Measurements from ENCODE around the gene EIF6.
"Not testable (repeated sequence)": the region's sequence is repeated elsewhere in the genome, so short reads cannot be mapped to it uniquely, and the experiment has no call there.

The EIF6 gene

DNA sequence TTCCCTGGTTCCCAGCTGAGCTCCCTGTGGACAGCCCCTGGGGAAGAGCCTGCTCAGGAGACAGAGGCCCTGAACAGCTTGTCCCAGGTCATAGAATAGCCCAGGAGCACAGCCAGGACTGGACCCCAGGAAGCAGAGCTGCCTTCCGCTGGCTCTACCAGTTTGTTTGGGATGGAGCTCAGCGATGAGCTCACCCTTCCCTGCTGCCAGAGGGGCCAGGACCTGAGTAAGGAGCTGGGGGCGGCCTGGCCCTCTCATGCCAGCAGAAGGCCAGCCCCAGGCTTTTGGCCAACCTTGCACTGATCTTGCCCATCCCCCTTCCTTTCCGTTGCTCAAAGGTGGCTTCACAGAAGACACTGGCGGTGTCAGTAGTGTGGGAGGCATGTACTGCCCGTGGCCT lies 24.1 kb downstream of the EIF6 start:
- DNase-seq (ENCODE audit: low read depth, low spot score) = no peak

GRCh38 chr20:35257175-35257909 lies 27.2 kb downstream of the EIF6 start:
- no peak for DNase-seq (ENCODE audit: low read depth, low spot score)

- no peak for DNase-seq (ENCODE audit: low read depth, low spot score)
Measured at GRCh38 chr20:35254448-35254999, 30.0 kb downstream of the EIF6 start.

- no peak for DNase-seq (ENCODE audit: low read depth, low spot score)
Measured at GRCh38 chr20:35253010-35253409, 31.6 kb downstream of the EIF6 start.

- not testable (repeated sequence) for DNase-seq (ENCODE audit: low read depth, low spot score)
Measured at GRCh38 chr20:35252598-35252997, 32.0 kb downstream of the EIF6 start.

- no peak for DNase-seq (ENCODE audit: low read depth, low spot score)
Measured at GRCh38 chr20:35252037-35252461, 32.5 kb downstream of the EIF6 start.

GRCh38 chr20:35251613-35251940 lies 33.0 kb downstream of the EIF6 start:
- no peak for DNase-seq (ENCODE audit: low read depth, low spot score)

DNA sequence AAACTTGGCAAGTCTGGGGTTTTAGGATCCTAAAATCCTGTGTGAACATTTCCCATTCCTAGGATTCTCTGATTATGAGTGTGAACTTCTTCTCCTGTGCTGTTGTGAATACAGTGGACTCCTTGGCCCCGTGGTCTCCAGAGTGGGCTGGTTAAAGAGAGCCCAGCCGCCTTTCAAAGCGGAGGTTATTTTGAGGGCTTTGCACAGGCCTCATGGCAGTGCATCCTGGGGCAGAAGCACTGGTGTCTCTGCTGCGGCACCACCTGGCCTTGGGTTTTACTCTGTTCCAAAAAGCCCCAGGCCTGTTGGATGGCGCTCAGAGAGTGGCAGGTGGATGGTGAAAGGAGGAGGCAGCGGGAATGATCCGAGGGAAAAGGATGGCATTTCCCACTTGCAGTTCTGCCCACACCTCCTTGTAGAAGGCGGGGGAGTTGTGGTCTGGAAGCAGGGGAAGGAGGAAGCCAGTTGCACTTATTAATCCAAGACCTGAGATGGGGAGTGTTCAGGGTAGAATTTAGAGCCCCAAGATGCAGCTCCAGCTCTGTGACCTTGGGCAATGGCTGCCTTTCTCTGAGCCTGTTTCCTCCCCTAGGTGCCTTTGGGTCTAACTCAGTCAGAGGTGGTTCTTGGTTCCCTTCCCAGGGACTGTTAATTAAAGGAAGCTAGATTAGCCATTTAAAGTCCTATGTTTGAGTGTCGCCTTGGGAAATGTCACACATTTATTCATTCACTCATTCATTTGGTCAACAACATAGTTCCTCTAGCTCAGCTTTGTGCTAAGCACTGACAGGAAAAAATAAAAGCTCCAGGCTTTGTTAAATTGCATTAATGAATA lies 35.7 kb downstream of the EIF6 start:
- DNase-seq (ENCODE audit: low read depth, low spot score) = no peak

- no peak for DNase-seq (ENCODE audit: low read depth, low spot score)
Measured at GRCh38 chr20:35246723-35247122, 37.8 kb downstream of the EIF6 start.

GRCh38 chr20:35243986-35244385 lies 40.6 kb downstream of the EIF6 start:
- no peak for DNase-seq (ENCODE audit: low read depth, low spot score)

- DNase-seq (ENCODE audit: low read depth, low spot score) = no peak
Measured at GRCh38 chr20:35243317-35243716, 41.3 kb downstream of the EIF6 start.

- no peak for DNase-seq (ENCODE audit: low read depth, low spot score)
Measured at GRCh38 chr20:35240811-35241293, 43.7 kb downstream of the EIF6 start.

- DNase-seq (ENCODE audit: low read depth, low spot score) = no peak
Measured at GRCh38 chr20:35240083-35240810, 44.3 kb downstream of the EIF6 start.

DNA sequence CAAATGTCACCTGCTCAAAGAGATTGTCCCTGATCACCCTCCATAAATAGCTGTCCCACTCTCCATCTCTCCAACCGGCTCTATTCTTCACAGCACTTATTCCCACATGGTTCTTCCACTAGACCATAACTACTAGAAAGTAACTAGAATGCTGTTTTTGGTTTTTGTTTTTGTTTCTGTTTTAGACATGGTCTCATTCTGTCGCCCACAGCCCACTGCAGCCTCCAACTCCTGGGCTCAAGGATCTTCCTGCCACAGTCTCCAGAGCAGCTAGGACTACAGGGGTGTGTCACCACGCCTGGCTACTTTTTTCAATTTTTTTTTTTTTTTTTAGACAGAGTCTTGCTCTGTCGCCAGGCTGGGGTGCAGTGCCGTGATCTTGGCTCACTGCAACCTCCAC lies 45.8 kb downstream of the EIF6 start:
- DNase-seq (ENCODE audit: low read depth, low spot score) = no peak

DNA sequence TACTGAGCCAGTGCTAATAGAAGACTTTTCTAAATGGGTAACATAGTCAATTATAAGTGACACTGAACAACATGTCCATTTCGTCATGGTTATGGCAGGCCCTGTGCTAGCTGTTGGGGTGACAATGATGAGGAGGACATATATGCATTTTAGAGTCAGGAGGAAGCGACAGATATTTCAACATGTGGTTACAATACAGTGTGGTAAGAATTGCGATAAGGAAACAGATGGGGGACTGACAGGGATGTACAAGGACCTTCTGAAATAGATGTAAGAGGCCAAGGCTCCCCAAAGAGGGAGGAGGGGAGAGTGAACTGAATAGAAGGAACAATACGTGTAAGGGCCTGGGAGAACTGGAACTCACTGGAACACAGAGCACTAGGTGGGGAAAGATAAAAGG lies 46.4 kb downstream of the EIF6 start:
- DNase-seq (ENCODE audit: low read depth, low spot score) = no peak

DNA sequence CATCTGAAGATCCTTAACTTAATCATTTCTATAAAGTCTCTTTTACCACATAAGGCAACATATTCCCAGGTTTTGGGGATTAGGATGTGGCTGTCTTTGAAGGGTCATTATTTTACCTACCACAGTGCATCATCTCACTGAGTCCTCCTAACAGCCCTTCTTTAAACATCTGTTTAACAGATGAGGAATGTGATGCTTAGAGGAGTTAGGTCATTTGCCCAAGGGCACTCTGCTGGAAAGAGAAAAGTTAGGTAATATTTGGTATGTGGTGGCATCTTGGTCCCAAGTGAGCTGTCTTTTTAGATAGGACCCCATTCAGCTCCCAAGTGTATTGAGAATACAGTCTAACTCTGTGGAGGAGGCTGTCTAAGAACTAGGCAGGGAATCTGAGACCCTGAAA lies 47.1 kb downstream of the EIF6 start:
- no peak for DNase-seq (ENCODE audit: low read depth, low spot score)

DNA sequence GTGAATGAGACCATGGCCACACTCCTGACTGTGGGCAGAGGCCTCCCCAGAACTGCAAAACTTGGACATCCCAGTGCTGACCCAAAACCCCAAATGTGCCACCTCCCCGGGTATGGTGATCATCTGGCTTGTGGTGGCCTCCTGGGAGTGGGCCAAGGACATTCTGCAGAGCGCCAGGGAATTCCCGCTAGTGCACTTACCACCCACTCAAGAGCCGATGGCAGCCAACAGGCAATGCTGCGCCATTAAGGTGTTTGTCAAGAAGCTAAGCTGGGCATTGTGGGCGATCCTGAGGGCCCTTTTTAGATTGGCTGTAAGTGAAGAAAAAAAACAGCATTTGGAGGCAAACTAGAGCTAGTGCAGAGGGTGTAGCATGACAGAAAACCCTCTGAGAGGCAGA lies 48.7 kb downstream of the EIF6 start:
- no peak for DNase-seq (ENCODE audit: low read depth, low spot score)

GRCh38 chr20:35232575-35232974 lies 52.0 kb downstream of the EIF6 start:
- DNase-seq (ENCODE audit: low read depth, low spot score) = no peak

All from activated naive CD8-positive, alpha-beta T cell treated with anti-CD3 and anti-CD28 coated beads, Interleukin-2, amount 50 U/mL, for 16 hours (primary cell).